GM19023 (cell line): Measurements from ENCODE around the gene AKAIN1.

Experiments
- ATAC-seq: cut with Tn5 transposase; IDR thresholded peaks from one replicate; pipeline ENCODE4 v1.9.1; 2021; ENCODE audit warnings: mild to moderate bottlenecking, moderate library complexity; ENCODE audit not compliant: unreplicated experiment

The AKAIN1 gene

GRCh38 chr18:5097116-5097703, 99.8 kb downstream of the AKAIN1 start:
- no peak for ATAC-seq

- no peak for ATAC-seq
Observed at GRCh38 chr18:5095239-5095638, 101.8 kb downstream of the AKAIN1 start.

- ATAC-seq: no peak
Observed at GRCh38 chr18:5093902-5094301, 103.2 kb downstream of the AKAIN1 start.
